Naive B cell (primary cell): ENCODE results near the gene ASTN2. TPM values are rescaled to one million over a fixed set of nuclear protein-coding genes. Genes with fewer than 3 reads are reported as not detected.

ENCODE experiments used
- ATAC-seq, 2 donors: fragments of 150-1000 bp; cut with Tn5 transposase; 2 replicates each; pipeline ENCODE4 v1.10.0; 2021; ENCODE audit warnings: low read depth in 2 of 2, mild to moderate bottlenecking in 2 of 2, moderate library complexity in 2 of 2
- DNase-seq: peaks from one replicate; pipeline ENCODE4 v3.0.0; 2022
- H3K27ac Mint-ChIP-seq, 6 donors: one replicate each; pipeline ENCODE4 v1.8.0; 2020 to 2022; ENCODE audit warnings: mild to moderate bottlenecking in 6 of 6, mixed read lengths in 6 of 6, moderate library complexity in 5 of 6, inconsistent platforms in 2 of 6
- H3K27me3 Mint-ChIP-seq, 3 donors: one replicate each; pipeline ENCODE4 v1.8.0; 2021 to 2022; ENCODE audit warnings: mixed read lengths in 3 of 3, mild to moderate bottlenecking in 1 of 3
- H3K36me3 Mint-ChIP-seq, 2 donors: one replicate each; pipeline ENCODE4 v1.8.0; 2020 to 2022; ENCODE audit warnings: mixed read lengths in 2 of 2, inconsistent platforms in 1 of 2, mild to moderate bottlenecking in 1 of 2
- H3K4me1 Mint-ChIP-seq, 3 donors: one replicate each; pipeline ENCODE4 v1.8.0; 2020 to 2022; ENCODE audit warnings: mixed read lengths in 3 of 3, inconsistent platforms in 1 of 3, mild to moderate bottlenecking in 1 of 3, moderate library complexity in 1 of 3
- H3K4me3 Mint-ChIP-seq, 8 donors: one replicate each; pipeline ENCODE4 v1.8.0; 2020 to 2022; ENCODE audit warnings: mild to moderate bottlenecking in 8 of 8, mixed read lengths in 8 of 8, moderate library complexity in 8 of 8, inconsistent platforms in 2 of 8
- H3K9me3 Mint-ChIP-seq, 7 donors: one replicate each; pipeline ENCODE4 v1.8.0; 2020 to 2022; ENCODE audit warnings: mixed read lengths in 7 of 7, mild to moderate bottlenecking in 5 of 7, inconsistent platforms in 2 of 7, moderate library complexity in 1 of 7
- polyA plus RNA-seq, 6 donors: library from polyadenylated mRNA; unstranded; fragments of 300-500 nt; fragmentation: Illumina TruSeq; gene quantifications; one replicate each; pipeline ENCODE4 v1.2.3, GENCODE V29; 2021; ENCODE audit warnings: low read depth in 6 of 6

The ASTN2 gene
- polyA plus RNA-seq, 6 donors from 2014 or later: 0.89 to 2.5 (median 1.5) TPM; not detected in 1

DNA sequence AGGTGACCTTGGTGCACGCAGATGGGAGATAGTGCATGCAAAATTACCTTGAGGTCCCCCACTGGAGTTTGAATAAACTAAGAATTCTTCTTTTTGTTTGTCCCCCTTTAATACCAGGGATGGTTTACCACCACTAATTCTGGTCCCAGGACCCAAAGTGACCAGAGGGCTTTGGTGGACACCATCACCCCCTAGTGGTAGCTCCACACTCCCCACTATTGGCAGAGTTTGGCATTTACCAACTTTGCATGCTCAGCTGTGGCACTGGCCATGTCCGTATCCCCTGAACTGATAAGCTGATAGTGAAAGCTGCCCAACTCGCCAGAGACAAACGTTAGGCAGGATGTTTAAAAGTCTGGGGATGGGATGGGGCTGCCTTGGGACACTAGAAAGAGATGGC lies 3.3 kb downstream of the ASTN2 start:
- no peak for ATAC-seq
- peaks cover 45 to 53% (median 52%) of the 10 kb centered on the region in 3 donors for H3K27me3 Mint-ChIP-seq
- H3K36me3 Mint-ChIP-seq: no peaks in the 10 kb centered on the region
- peak overlapping the region in 1 of 6 donors; percentile 24 for H3K27ac Mint-ChIP-seq
- peaks cover 0 to 3% (median 0%) of the 10 kb centered on the region in 3 donors for H3K4me1 Mint-ChIP-seq
- peaks cover 0 to 8% (median 2%) of the 10 kb centered on the region in 7 donors for H3K9me3 Mint-ChIP-seq
- no peak for DNase-seq
- no peak overlapping the region for H3K4me3 Mint-ChIP-seq

DNA sequence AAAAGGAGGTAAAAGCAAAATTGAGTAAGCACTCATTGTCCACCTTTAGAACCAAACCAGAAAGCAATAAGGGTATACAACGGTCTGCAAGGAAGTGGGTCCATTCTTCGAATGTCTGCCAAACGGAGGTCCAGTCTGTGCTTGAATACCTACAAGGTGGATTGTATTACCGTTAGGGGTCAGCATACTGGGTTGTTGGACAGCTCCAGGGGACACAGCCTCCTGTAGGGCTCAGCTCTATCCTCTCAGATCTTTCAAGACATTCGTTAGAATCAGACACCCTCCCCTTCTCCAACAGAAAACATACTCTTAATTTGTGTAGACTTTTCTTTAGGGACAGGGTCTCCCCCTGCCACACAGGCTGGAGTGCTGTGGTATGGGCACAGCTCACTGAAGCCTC lies 5.5 kb downstream of the ASTN2 start:
- DNase-seq: no peak
- no peak overlapping the region for H3K27ac Mint-ChIP-seq
- H3K4me3 Mint-ChIP-seq: no peak overlapping the region
- ATAC-seq: no peak
- H3K36me3 Mint-ChIP-seq: no peaks in the 10 kb centered on the region
- peaks cover 0 to 3% (median 0%) of the 10 kb centered on the region in 3 donors for H3K4me1 Mint-ChIP-seq
- H3K27me3 Mint-ChIP-seq: peaks cover 50 to 57% (median 55%) of the 10 kb centered on the region in 3 donors
- peaks cover 0 to 8% (median 3%) of the 10 kb centered on the region in 7 donors for H3K9me3 Mint-ChIP-seq

DNA sequence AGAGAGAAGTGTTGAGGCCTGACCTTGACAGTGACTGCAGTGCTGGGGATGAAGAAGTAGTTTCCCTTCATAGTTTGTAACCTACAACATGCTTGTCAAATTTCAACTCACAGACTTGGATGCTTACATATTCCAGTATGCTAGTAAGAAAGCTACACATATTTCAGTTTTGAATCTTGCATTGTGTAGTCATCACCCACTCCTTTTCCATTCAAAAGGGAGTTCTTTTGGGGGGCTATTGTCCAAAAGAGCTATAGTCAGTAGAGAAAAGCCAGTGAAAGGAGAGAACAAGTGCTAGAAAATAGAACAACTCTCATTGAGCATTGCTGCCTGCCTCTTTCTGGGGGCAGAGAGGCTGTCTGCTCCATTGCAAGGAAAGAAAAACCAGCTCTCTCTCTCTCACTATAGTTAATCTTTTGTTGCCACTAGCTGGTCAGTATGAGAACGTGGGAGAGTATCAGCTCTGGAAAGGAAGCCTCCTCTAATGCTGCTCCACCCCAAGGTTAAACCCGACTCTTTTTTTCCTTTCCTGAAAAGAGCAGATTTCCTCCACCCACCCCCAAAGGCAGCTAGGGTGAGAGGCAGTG lies 7.3 kb downstream of the ASTN2 start:
- Mint-ChIP-seq H3K27ac (no peak overlapping the region), H3K4me3 (no peak overlapping the region), H3K36me3 (no peaks in the 10 kb centered on the region), H3K4me1 (no peaks in the 10 kb centered on the region), H3K9me3 (peaks cover 0 to 8% (median 3%) of the 10 kb centered on the region in 7 donors), H3K27me3 (peaks cover 41 to 47% (median 44%) of the 10 kb centered on the region in 3 donors)
- no peak for ATAC-seq
- DNase-seq: no peak

DNA sequence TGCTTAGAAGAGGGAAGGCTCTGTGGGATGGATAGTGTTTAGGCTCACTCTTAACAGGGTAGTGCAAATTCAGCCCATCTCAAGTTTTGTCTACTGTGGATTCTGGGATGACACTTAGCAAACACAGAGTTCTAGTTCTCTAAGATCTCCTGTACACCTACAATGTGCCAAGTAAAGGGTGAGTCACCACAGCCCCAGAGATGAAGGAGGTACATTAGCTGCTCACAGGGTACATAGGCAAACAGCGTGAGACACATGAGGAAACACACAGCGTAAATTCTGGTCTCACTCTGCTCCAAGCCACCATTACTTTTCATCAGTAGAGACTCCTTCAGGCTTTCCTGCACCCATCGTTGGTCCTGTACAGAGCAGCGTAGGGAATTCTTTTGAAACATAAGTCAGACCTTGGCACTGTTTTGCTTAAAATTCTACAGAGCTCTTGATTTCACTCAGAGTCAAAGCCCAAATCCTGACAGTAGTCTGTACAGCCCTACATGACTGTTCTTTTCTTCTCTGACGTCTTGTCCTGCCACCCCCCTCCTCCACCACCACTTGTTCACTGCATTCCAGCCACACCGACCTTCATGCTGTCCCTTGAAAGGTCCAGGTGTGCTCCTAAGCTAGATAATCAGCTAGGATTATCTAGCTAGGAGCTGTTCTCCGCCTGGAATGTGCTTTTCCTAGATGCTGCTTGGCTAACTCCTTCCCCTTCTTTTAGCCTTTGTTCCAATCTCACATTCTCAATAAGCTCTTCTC lies 8.7 kb downstream of the ASTN2 start:
- ATAC-seq (no peak), DNase-seq (no peak)
- Mint-ChIP-seq H3K27me3 (peaks cover 27 to 41% (median 30%) of the 10 kb centered on the region in 3 donors), H3K36me3 (no peaks in the 10 kb centered on the region), H3K4me3 (no peak overlapping the region), H3K27ac (no peak overlapping the region), H3K9me3 (peaks cover 0 to 9% (median 2%) of the 10 kb centered on the region in 7 donors), H3K4me1 (no peaks in the 10 kb centered on the region)

DNA sequence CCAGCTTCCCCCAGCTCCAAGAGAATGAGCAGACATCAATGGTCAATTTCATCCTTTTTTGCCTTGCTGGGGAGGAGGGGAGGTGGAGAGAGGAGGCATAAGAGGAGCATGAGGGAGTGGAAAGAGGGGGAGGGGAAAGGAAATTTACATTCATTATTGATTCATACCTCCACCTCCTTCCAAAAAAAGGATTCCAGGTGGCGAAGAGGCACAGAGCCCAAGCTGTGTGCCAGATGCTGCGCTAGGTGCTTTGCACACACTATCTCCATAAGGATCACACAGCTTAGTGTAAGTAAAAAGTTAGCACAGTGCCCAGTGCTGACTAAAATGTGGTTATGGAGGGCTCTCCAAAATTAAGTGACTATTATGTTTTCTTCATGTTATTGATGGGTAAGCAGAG lies 11.0 kb downstream of the ASTN2 start:
- H3K36me3 Mint-ChIP-seq: no peaks in the 10 kb centered on the region
- no peak overlapping the region for H3K27ac Mint-ChIP-seq
- H3K27me3 Mint-ChIP-seq: peaks cover 14 to 28% (median 14%) of the 10 kb centered on the region in 3 donors
- ATAC-seq (no peak), DNase-seq (no peak)
- H3K9me3 Mint-ChIP-seq: peaks cover 0 to 4% (median 1%) of the 10 kb centered on the region in 7 donors
- no peak overlapping the region for H3K4me3 Mint-ChIP-seq
- H3K4me1 Mint-ChIP-seq: no peaks in the 10 kb centered on the region

DNA sequence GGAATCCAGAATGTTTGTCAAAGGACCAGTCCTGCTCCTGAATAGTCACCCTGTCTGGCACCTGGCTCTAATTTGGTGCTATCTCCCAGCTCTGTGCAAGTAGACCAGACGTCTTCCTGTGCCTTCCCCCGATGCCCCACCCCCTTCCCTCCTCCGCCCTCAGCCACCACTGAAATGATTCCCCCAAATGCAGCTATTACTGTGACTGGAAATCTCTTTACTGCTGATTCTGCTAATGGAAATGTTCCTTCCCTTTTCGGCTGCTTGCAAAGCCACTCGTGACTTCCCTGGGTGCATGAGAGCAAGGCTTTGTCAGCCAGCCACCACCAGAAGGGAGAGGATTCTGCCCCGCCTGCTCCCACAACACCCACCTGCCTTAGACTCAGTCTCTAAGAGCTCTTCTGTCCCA lies 11.4 kb downstream of the ASTN2 start:
- H3K4me3 Mint-ChIP-seq: peak overlapping the region in 1 of 8 donors; percentile 76
- DNase-seq (no peak), ATAC-seq (no peak)
- no peaks in the 10 kb centered on the region for H3K4me1 Mint-ChIP-seq
- H3K27me3 Mint-ChIP-seq: peaks cover 14 to 24% (median 15%) of the 10 kb centered on the region in 3 donors
- H3K36me3 Mint-ChIP-seq: no peaks in the 10 kb centered on the region
- no peak overlapping the region for H3K27ac Mint-ChIP-seq
- H3K9me3 Mint-ChIP-seq: peaks cover 0 to 4% (median 0%) of the 10 kb centered on the region in 7 donors

DNA sequence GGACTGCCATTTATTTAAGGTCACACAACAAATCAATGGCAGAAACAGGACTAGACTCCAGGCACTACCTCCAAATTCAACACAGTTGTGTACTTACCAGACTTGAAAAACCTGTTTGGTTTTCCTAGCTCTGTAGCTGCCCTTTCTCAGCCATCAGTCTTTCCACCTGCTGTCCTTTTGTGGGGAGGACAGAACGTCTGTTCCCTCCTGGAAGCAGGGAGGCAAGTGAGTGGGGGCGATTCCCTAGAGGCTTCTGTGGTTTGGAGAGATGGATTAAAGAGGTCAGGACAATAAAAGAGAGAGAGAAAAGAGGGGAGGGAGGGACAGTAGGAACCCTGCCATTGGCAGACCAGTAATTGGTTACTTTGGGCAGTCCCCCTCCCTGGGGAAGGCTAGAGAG lies 14.7 kb downstream of the ASTN2 start:
- DNase-seq (no peak), ATAC-seq (no peak)
- Mint-ChIP-seq H3K36me3 (no peaks in the 10 kb centered on the region), H3K4me3 (no peak overlapping the region), H3K27ac (no peak overlapping the region), H3K4me1 (no peaks in the 10 kb centered on the region), H3K27me3 (peaks cover 0 to 5% (median 4%) of the 10 kb centered on the region in 3 donors), H3K9me3 (peaks cover 0 to 4% (median 0%) of the 10 kb centered on the region in 7 donors)

DNA sequence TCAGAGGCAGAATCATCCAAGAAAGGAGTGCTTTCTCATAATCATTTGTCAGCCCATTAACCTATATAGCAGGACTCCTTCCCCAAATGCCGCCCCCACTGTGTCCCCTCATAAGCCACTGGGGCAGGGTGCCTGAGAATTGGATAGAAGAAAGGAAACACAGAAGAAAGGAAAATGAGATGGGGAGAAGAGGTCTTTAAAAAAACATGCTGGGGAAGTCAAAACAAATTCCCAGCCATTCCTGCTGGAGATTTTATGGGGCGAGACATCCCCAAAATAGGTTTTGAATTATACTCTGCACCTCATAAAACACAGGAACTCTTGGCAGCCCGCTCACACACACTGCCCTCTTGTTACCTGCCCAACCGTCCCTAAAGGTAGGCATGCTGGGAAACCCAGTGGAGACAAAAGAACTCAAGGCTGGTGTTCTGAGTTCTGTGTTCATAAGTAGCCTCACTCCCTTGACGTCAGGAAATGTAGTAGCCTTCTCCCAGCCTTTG lies 19.7 kb downstream of the ASTN2 start:
- ATAC-seq (no peak), DNase-seq (no peak)

DNA sequence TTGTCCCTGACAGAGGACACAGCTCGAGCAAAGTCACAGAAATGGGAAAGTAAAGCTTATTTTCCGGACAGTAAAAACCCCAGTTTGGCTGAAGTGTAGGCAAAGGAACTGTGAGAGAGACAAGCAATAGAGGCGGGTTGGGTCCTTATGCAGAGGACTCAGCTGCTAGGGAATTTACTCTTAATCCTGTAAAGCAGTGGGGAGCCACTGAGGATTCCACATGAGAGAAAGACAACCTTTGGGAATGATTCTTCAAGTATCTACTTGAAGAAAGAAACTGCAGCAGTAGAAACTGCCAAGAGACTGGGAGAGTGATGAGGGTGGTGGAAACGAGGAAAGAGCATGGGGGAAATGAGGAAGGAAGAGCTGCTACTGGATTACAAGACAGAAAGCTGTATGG lies 20.2 kb downstream of the ASTN2 start:
- Mint-ChIP-seq H3K27me3 (peaks cover 0 to 4% (median 0%) of the 10 kb centered on the region in 3 donors), H3K9me3 (peaks cover 0 to 5% (median 4%) of the 10 kb centered on the region in 7 donors), H3K27ac (no peak overlapping the region), H3K4me3 (no peak overlapping the region), H3K4me1 (no peaks in the 10 kb centered on the region), H3K36me3 (no peaks in the 10 kb centered on the region)
- ATAC-seq: no peak
- no peak for DNase-seq

More for the DNA sequence above, 19.7 kb downstream of the ASTN2 start:
- Mint-ChIP-seq H3K36me3 (no peaks in the 10 kb centered on the region), H3K4me1 (no peaks in the 10 kb centered on the region), H3K9me3 (peaks cover 0 to 5% (median 4%) of the 10 kb centered on the region in 7 donors), H3K27me3 (peaks cover 0 to 4% (median 4%) of the 10 kb centered on the region in 3 donors), H3K4me3 (no peak overlapping the region), H3K27ac (no peak overlapping the region)

DNA sequence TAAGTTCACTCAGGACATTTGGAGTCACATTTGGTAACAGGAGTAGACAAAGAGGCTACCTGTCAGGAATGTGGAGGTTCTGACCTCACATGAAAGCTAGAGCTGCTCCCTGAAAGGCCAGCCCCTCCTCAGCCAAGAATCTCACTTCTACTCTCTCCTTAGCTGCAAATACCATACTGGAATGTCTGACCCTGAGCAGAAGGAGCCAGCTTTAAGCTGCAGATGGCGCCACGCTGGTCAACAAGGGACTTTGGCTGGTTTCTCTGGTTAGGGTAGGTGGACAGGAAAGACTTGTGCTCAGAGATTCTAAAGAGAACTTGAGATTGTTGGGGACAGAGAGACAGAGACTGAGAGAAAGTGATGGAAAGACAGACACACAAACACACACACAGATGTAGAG lies 21.9 kb downstream of the ASTN2 start:
- H3K36me3 Mint-ChIP-seq: no peaks in the 10 kb centered on the region
- no peaks in the 10 kb centered on the region for H3K27me3 Mint-ChIP-seq
- no peaks in the 10 kb centered on the region for H3K4me1 Mint-ChIP-seq
- no peak overlapping the region for H3K4me3 Mint-ChIP-seq
- no peak overlapping the region for H3K27ac Mint-ChIP-seq
- ATAC-seq (no peak), DNase-seq (no peak)
- peaks cover 0 to 5% (median 4%) of the 10 kb centered on the region in 7 donors for H3K9me3 Mint-ChIP-seq

DNA sequence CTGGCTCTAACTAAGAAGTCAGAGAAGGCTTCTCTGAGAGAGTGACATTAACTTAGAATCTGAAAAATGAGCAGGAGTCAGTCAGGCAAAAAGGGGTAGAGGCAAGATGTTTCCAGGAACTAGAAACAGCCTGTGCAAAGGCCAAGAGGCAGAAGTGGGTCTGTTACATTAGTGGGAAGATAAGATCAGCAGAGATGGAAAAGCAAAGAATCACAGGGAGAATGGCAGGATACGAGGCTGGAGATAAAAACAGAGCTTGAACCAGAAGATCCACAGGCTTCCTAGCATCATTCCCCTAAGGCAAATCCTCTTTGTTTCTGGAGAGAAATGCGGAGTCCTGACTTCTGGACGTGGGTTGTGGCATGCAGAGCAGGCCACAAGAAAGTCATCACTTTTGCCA lies 27.4 kb downstream of the ASTN2 start:
- no peak for DNase-seq
- no peak overlapping the region for H3K27ac Mint-ChIP-seq
- no peak overlapping the region for H3K4me3 Mint-ChIP-seq
- no peaks in the 10 kb centered on the region for H3K36me3 Mint-ChIP-seq
- H3K4me1 Mint-ChIP-seq: no peaks in the 10 kb centered on the region
- peaks cover 0 to 5% (median 0%) of the 10 kb centered on the region in 3 donors for H3K27me3 Mint-ChIP-seq
- H3K9me3 Mint-ChIP-seq: peaks cover 0 to 5% (median 0%) of the 10 kb centered on the region in 7 donors
- no peak for ATAC-seq

DNA sequence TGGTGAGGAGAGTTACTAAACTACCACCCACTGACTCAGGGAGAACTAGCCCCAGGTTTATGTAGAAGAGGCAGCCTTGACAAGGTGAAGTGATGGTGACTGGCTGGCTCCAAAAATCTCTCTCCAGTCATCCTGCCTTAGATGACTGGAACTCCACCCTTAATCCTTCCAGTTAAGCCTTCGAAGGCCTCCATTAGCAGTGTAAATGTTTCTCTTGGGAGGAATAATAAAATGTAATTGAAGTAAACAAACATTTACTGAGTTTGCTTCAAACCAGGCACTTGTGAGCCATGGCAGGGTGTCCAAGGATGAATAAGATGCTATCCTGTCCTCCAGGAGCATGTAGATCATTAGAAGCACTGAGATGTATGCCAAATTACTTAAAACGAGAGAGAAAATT lies 35.5 kb downstream of the ASTN2 start:
- no peaks in the 10 kb centered on the region for H3K4me1 Mint-ChIP-seq
- H3K36me3 Mint-ChIP-seq: no peaks in the 10 kb centered on the region
- DNase-seq (no peak), ATAC-seq (no peak)
- H3K27me3 Mint-ChIP-seq: peaks cover 0 to 8% (median 0%) of the 10 kb centered on the region in 3 donors
- H3K9me3 Mint-ChIP-seq: peaks cover 0 to 9% (median 6%) of the 10 kb centered on the region in 7 donors
- no peak overlapping the region for H3K27ac Mint-ChIP-seq
- no peak overlapping the region for H3K4me3 Mint-ChIP-seq

DNA sequence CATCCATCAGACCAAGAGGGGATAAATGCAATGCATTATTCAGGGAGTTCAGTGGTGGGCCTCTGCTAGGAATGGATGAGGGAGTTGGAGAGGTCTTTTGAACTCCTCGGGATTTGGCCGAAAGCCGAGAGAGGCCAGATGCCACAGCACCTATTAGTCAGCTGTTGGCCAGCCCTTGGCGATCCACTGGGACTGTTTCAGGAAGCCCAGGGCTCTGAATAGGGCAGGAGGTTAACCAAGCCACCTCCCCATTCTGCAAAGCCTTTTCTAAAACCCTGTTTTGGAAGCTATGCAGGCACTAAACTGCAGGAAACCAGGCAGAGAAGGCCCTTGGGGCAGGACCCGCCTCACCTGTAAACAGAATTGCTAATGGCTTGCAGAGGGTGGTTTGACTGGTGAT lies 37.8 kb downstream of the ASTN2 start:
- no peaks in the 10 kb centered on the region for H3K4me1 Mint-ChIP-seq
- no peak overlapping the region for H3K27ac Mint-ChIP-seq
- peaks cover 0 to 12% (median 0%) of the 10 kb centered on the region in 3 donors for H3K27me3 Mint-ChIP-seq
- peaks cover 0 to 13% (median 6%) of the 10 kb centered on the region in 7 donors for H3K9me3 Mint-ChIP-seq
- ATAC-seq (no peak), DNase-seq (no peak)
- H3K36me3 Mint-ChIP-seq: no peaks in the 10 kb centered on the region
- H3K4me3 Mint-ChIP-seq: no peak overlapping the region

DNA sequence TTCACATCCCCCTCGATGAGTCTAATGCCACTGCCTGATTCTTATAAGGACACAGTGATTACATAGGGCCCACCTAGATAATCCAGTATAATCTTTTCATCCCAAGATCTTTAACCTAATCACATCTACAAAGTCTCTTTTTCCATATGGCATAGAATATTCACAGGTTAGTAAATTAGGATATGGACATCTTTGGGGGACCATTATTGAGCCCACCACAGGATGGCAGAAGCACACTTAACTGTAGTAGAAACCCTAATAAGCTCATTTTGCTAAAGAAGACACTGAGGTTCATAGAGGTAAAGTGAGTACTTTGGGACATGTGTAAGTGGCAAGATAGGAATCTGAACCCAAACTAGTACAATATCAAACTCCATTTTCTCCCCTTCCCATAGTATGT lies 38.9 kb downstream of the ASTN2 start:
- H3K4me1 Mint-ChIP-seq: no peaks in the 10 kb centered on the region
- H3K27me3 Mint-ChIP-seq: peaks cover 0 to 12% (median 0%) of the 10 kb centered on the region in 3 donors
- no peaks in the 10 kb centered on the region for H3K36me3 Mint-ChIP-seq

More for the DNA sequence above, 38.9 kb downstream of the ASTN2 start:
- Mint-ChIP-seq H3K27ac (no peak overlapping the region), H3K9me3 (peaks cover 0 to 13% (median 7%) of the 10 kb centered on the region in 7 donors), H3K4me3 (no peak overlapping the region)
- ATAC-seq (no peak), DNase-seq (no peak)
